Neutrophil (primary cell): ENCODE results near the gene GNG12.

Experiments used
- H3K27ac ChIP-seq: fragments of 200-600 bp; sonication (generic); 2 replicates; pipeline ENCODE4 v1.5.1; 2016; ENCODE audit warnings: mild to moderate bottlenecking, moderate library complexity
- H3K27me3 ChIP-seq: fragments of 200-600 bp; sonication (generic); 2 replicates; pipeline ENCODE4 v1.6.0; 2016; ENCODE audit warnings: mild to moderate bottlenecking
- H3K36me3 ChIP-seq: fragments of 200-600 bp; sonication (generic); 2 replicates; pipeline ENCODE4 v1.5.1; 2017
- H3K4me1 ChIP-seq, 2 experiments: fragments of 200-600 bp in 1 of 2; sonication (generic) in 1 of 2; 1 replicate in 1 of 2; 2 replicates in 1 of 2; pipeline versions ENCODE4 v1.5.1 to v1.6.1; 2013 to 2016; ENCODE audit warnings: low read depth in 1 of 2, low read length in 1 of 2, mild to moderate bottlenecking in 1 of 2, moderate library complexity in 1 of 2; ENCODE audit not compliant: control insufficient read depth in 1 of 2, insufficient read depth in 1 of 2
- H3K4me3 ChIP-seq, 2 experiments: fragments of 200-600 bp in 1 of 2; sonication (generic) in 1 of 2; 1 replicate in 1 of 2; 2 replicates in 1 of 2; pipeline ENCODE4 v1.5.1; 2013 to 2016; ENCODE audit warnings: low read depth in 1 of 2, low read length in 1 of 2, mild to moderate bottlenecking in 1 of 2, moderate library complexity in 1 of 2
- H3K9me3 ChIP-seq: fragments of 200-600 bp; sonication (generic); 2 replicates; pipeline ENCODE4 v1.5.1; 2016
- CTCF ChIP-seq: fragments of 200-600 bp; sonication (generic); IDR thresholded peaks from 2 replicates; pipeline ENCODE4 v1.5.1; 2016; ENCODE audit warnings: antibody characterized with exemption

Gene GNG12

GRCh38 chr1:67766141-67766978 is 66.9 kb downstream of the GNG12 start:
- H3K27ac ChIP-seq, result no peak overlapping the region
- H3K36me3 ChIP-seq, result no peaks in the 10 kb centered on the region
- no peaks in the 10 kb centered on the region for H3K9me3 ChIP-seq
- TF ChIP-seq CTCF, result peak; percentile 81
- H3K27me3 ChIP-seq, result peaks cover 72% of the 10 kb centered on the region
- H3K4me1 ChIP-seq, result peaks cover 3 to 5% of the 10 kb centered on the region in 2 experiments
- H3K4me3 ChIP-seq, result peak overlapping the region; percentile 15 to 26

- no peaks in the 10 kb centered on the region for H3K36me3 ChIP-seq
- no peak overlapping the region for H3K4me3 ChIP-seq
- no peaks in the 10 kb centered on the region for H3K9me3 ChIP-seq
- H3K4me1 ChIP-seq, result peaks cover 3 to 5% of the 10 kb centered on the region in 2 experiments
- TF ChIP-seq CTCF, result no peak
- peaks cover 72% of the 10 kb centered on the region for H3K27me3 ChIP-seq
- no peak overlapping the region for H3K27ac ChIP-seq
Observed at GRCh38 chr1:67764633-67765032, 68.6 kb downstream of the GNG12 start.

GRCh38 chr1:67761730-67762129 is 71.5 kb downstream of the GNG12 start:
- Histone ChIP-seq H3K4me1 (peaks cover 3 to 5% of the 10 kb centered on the region in 2 experiments), H3K27ac (no peak overlapping the region), H3K27me3 (peaks cover 49% of the 10 kb centered on the region), H3K4me3 (no peak overlapping the region), H3K36me3 (no peaks in the 10 kb centered on the region), H3K9me3 (no peaks in the 10 kb centered on the region)
- TF ChIP-seq CTCF, result no peak

GRCh38 chr1:67761091-67761490 is 72.2 kb downstream of the GNG12 start:
- no peak for TF ChIP-seq CTCF
- no peak overlapping the region for H3K27ac ChIP-seq

GRCh38 chr1:67760030-67760821 is 73.0 kb downstream of the GNG12 start:
- Histone ChIP-seq H3K27me3 (peaks cover 36% of the 10 kb centered on the region), H3K4me1 (no peaks in the 10 kb centered on the region), H3K4me3 (no peak overlapping the region), H3K36me3 (no peaks in the 10 kb centered on the region), H3K9me3 (no peaks in the 10 kb centered on the region), H3K27ac (no peak overlapping the region)
- peak; percentile 74 for TF ChIP-seq CTCF

More at GRCh38 chr1:67761091-67761490, 72.2 kb downstream of the GNG12 start:
- Histone ChIP-seq H3K9me3 (no peaks in the 10 kb centered on the region), H3K36me3 (no peaks in the 10 kb centered on the region), H3K27me3 (peaks cover 42% of the 10 kb centered on the region), H3K4me1 (peaks cover under 1% of the 10 kb centered on the region in 2 experiments), H3K4me3 (no peak overlapping the region)
